T-cell (primary cell): ENCODE data around the gene SLC15A2. TPM values are rescaled to one million over a fixed set of nuclear protein-coding genes. Genes with fewer than 3 reads are reported as not detected.

ENCODE experiments used
- ATAC-seq, 4 experiments: fragments of 200-7000 bp in 3 of 4; fragments of 150-1000 bp in 1 of 4; cut with Tn5 transposase; replicated peaks in 1 of 4; 1 replicate in 3 of 4; 2 replicates in 1 of 4; pipeline ENCODE4 v1.10.0; 2021; ENCODE audit warnings: moderate library complexity in 3 of 4, mild to moderate bottlenecking in 2 of 4, moderate number of reproducible peaks in 1 of 4
- CTCF ChIA-PET, 2 donors: fragments of 300-600 bp; sonication (Branson Sonifier 250); formaldehyde crosslinking; loops; one replicate each; lab custom pipeline; 2022; ENCODE audit warnings: antibody characterized with exemption in 2 of 2; lab: Charles Lee
- POLR2A ChIA-PET, 2 donors: fragments of 300-600 bp; sonication (Branson Sonifier 250); formaldehyde crosslinking; loops; one replicate each; lab custom pipeline; 2022; ENCODE audit warnings: antibody characterized with exemption in 2 of 2; lab: Charles Lee
- DNase-seq, 35 experiments: peaks; one replicate each; pipeline versions ENCODE4 v3.0.0 to v3.0.0-alpha.2; 2013 to 2023
- H3K27ac ChIP-seq: one replicate; pipeline ENCODE4 v1.5.1; 2013; ENCODE audit warnings: low read length
- H3K27me3 ChIP-seq, 2 experiments: replicated peaks in 1 of 2; 1 replicate in 1 of 2; 2 replicates in 1 of 2; pipeline versions ENCODE4 v1.6.1 to v1.7.0; 2013; ENCODE audit warnings: low read length in 1 of 2, mixed read lengths in 1 of 2; ENCODE audit not compliant: control insufficient read depth in 2 of 2, insufficient read depth in 2 of 2; ENCODE audit errors: extremely low read depth in 1 of 2
- H3K36me3 ChIP-seq, 2 donors: 1 replicate in 1 of 2; 2 replicates in 1 of 2; pipeline versions ENCODE4 v1.6.1 to v1.7.0; 2013; ENCODE audit warnings: low read length in 1 of 2; ENCODE audit not compliant: control insufficient read depth in 2 of 2, insufficient read depth in 1 of 2; ENCODE audit errors: extremely low read depth in 1 of 2
- H3K4me1 ChIP-seq, 2 experiments: 1 replicate in 1 of 2; 2 replicates in 1 of 2; pipeline versions ENCODE4 v1.6.1 to v1.7.0; 2013; ENCODE audit warnings: low read length in 2 of 2, mixed read lengths in 1 of 2; ENCODE audit not compliant: insufficient read depth in 2 of 2, control insufficient read depth in 1 of 2; ENCODE audit errors: extremely low read depth in 1 of 2
- H3K4me3 ChIP-seq, 2 donors: 1 replicate in 1 of 2; 2 replicates in 1 of 2; pipeline versions ENCODE4 v1.5.1 to v1.7.0; 2013; ENCODE audit warnings: mild to moderate bottlenecking in 2 of 2, low read length in 1 of 2, moderate library complexity in 1 of 2; ENCODE audit not compliant: control insufficient read depth in 1 of 2; ENCODE audit errors: extremely low read depth in 1 of 2
- H3K9me3 ChIP-seq: 2 replicates; pipeline ENCODE4 v1.7.0; 2013
- H3K27ac Mint-ChIP-seq, 2 donors: one replicate each; pipeline ENCODE4 v1.8.0; 2020 to 2021; ENCODE audit warnings: mild to moderate bottlenecking in 2 of 2, mixed read lengths in 2 of 2
- H3K27me3 Mint-ChIP-seq, 2 donors: one replicate each; pipeline ENCODE4 v1.8.0; 2021 to 2022; ENCODE audit warnings: mixed read lengths in 2 of 2
- H3K36me3 Mint-ChIP-seq: one replicate; pipeline ENCODE4 v1.8.0; 2021; ENCODE audit warnings: mixed read lengths
- H3K4me1 Mint-ChIP-seq, 3 donors: one replicate each; pipeline ENCODE4 v1.8.0; 2020 to 2022; ENCODE audit warnings: mixed read lengths in 3 of 3, mild to moderate bottlenecking in 1 of 3
- H3K4me3 Mint-ChIP-seq, 3 donors: one replicate each; pipeline ENCODE4 v1.8.0; 2020 to 2022; ENCODE audit warnings: mild to moderate bottlenecking in 3 of 3, mixed read lengths in 3 of 3, moderate library complexity in 3 of 3
- H3K9me3 Mint-ChIP-seq, 3 donors: one replicate each; pipeline ENCODE4 v1.8.0; 2020 to 2022; ENCODE audit warnings: mixed read lengths in 3 of 3
- WGBS: methylation state at CpG from one replicate; pipeline ENCODE4 v1.1.5; 2013; ENCODE audit warnings: missing lambda C conversion rate; ENCODE audit not compliant: insufficient coverage; 5-methylcytosine and 5-hydroxymethylcytosine counted together
- total RNA-seq, 35 experiments: library from RNA in 6 of 35; stranded (reverse) in 6 of 35; fragments of 120-200 nt in 1 of 35; gene quantifications; one replicate each; pipeline versions ENCODE4 v1.2.1 to v1.2.4 and lab custom pipeline; 2013 to 2026

The SLC15A2 gene
- total RNA-seq, 5 donors from 2014 or later (not counting 1 experiment from before 2014, with no cell fraction given), result 1.6 to 3.0 (median 1.8) TPM

DNA sequence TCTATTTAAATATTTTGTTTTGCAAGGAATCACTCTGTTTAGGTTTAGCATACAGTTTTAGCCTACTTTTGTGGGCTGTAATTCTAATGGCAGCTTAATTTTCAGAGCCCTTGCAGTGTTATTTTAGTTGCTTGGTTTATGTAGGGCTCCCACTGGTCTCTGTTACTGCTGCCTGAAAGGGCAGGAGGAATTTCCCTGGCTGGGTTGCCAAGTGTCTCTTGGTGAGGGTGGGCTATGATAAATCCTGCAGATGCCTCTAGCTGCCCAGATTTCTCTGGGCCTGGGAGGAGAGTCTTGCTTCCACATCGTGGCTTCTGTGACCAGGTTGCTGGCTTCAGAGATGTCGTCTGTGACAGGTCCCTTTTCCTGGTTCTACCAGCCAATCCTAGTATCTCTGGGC is 91.6 kb downstream of the SLC15A2 start:
- peaks cover 15 to 19% (median 16%) of the 10 kb centered on the region in 3 donors for H3K9me3 Mint-ChIP-seq
- no peaks in the 10 kb centered on the region for H3K36me3 ChIP-seq
- ChIA-PET CTCF (no interaction called here), POLR2A (no interaction called here)
- peaks cover 0 to 11% of the 10 kb centered on the region in 2 donors for H3K27me3 Mint-ChIP-seq
- no peaks in the 10 kb centered on the region for H3K4me1 Mint-ChIP-seq
- H3K9me3 ChIP-seq, result no peaks in the 10 kb centered on the region
- H3K4me3 Mint-ChIP-seq, result no peak overlapping the region
- no peaks in the 10 kb centered on the region for H3K27me3 ChIP-seq
- H3K4me1 ChIP-seq, result no peaks in the 10 kb centered on the region
- peaks cover 2% of the 10 kb centered on the region for H3K36me3 Mint-ChIP-seq
- DNase-seq (no peak), ATAC-seq (no peak)
- no peak overlapping the region for H3K27ac Mint-ChIP-seq
- 86% methylated on average over 1 of the region's 2 CpGs for WGBS
- H3K4me3 ChIP-seq, result no peak overlapping the region
- H3K27ac ChIP-seq, result no peak overlapping the region

DNA sequence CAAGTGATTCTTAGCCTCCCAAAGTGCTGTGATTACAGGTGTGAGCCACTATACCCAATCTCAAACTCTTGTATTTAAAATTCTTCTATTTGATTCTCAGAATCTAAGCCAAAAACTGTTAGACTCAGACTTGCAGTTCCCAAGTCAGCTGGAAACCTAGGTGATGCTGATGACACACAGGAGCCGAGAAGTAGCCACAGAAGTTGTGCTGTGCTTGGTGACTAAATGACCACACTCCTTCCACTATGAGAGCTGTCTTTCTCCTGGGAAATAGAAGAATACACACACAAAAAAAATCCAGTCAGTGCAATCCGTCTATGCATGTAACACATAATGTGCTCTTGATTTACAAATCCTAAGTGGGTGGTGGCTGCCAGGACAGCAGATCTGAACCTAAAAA is 93.9 kb downstream of the SLC15A2 start:
- Mint-ChIP-seq H3K4me3 (no peak overlapping the region), H3K4me1 (no peaks in the 10 kb centered on the region), H3K9me3 (peaks cover 14 to 16% (median 16%) of the 10 kb centered on the region in 3 donors), H3K27me3 (peaks cover 0 to 11% of the 10 kb centered on the region in 2 donors), H3K27ac (no peak overlapping the region), H3K36me3 (peaks cover 2% of the 10 kb centered on the region)
- H3K27me3 ChIP-seq, result no peaks in the 10 kb centered on the region
- CTCF ChIA-PET, result no interaction called here
- no peaks in the 10 kb centered on the region for H3K9me3 ChIP-seq
- DNase-seq (no peak), ATAC-seq (no peak)
- WGBS, result 82% methylated on average over 2 of the region's 2 CpGs
- H3K4me1 ChIP-seq, result no peaks in the 10 kb centered on the region
- POLR2A ChIA-PET, result no interaction called here
- H3K27ac ChIP-seq, result no peak overlapping the region
- no peak overlapping the region for H3K4me3 ChIP-seq
- H3K36me3 ChIP-seq, result no peaks in the 10 kb centered on the region

DNA sequence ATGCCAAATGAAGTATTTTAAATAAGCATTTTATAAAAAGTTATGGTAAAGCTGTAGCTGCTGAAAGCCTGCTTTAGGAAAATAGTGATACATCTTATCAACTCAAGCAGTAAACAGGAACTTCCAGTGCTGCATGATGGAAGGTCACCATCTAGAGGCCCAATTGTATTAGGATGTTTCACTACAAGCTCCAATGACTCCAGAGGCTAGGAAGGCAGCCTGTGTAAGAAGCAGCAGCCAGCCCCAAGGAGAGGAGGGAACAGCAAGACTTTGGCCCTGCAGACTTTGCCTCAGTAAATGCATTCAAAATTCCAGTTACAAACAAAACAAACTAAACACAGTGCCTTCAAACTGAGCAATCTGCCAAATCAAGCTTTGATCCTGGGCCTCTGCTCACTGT is 95.7 kb downstream of the SLC15A2 start:
- Histone ChIP-seq H3K4me3 (no peak overlapping the region), H3K27me3 (no peaks in the 10 kb centered on the region), H3K9me3 (no peaks in the 10 kb centered on the region), H3K27ac (no peak overlapping the region), H3K4me1 (no peaks in the 10 kb centered on the region), H3K36me3 (no peaks in the 10 kb centered on the region)
- DNase-seq, result no peak
- no peak overlapping the region for H3K4me3 Mint-ChIP-seq
- H3K4me1 Mint-ChIP-seq, result peaks cover 0 to 3% (median 0%) of the 10 kb centered on the region in 3 donors
- ATAC-seq, result no peak
- H3K36me3 Mint-ChIP-seq, result no peaks in the 10 kb centered on the region
- H3K9me3 Mint-ChIP-seq, result peaks cover 0 to 3% (median 3%) of the 10 kb centered on the region in 3 donors
- no peak overlapping the region for H3K27ac Mint-ChIP-seq
- H3K27me3 Mint-ChIP-seq, result peaks cover 0 to 11% of the 10 kb centered on the region in 2 donors
- CTCF ChIA-PET, result no interaction called here
- POLR2A ChIA-PET, result interaction anchor here in 1 of 2 donors (0.7 kb wide), 1 partner anchor 28 kb away, joined by 4 read pairs; no protein-coding TSS in a partner anchor

DNA sequence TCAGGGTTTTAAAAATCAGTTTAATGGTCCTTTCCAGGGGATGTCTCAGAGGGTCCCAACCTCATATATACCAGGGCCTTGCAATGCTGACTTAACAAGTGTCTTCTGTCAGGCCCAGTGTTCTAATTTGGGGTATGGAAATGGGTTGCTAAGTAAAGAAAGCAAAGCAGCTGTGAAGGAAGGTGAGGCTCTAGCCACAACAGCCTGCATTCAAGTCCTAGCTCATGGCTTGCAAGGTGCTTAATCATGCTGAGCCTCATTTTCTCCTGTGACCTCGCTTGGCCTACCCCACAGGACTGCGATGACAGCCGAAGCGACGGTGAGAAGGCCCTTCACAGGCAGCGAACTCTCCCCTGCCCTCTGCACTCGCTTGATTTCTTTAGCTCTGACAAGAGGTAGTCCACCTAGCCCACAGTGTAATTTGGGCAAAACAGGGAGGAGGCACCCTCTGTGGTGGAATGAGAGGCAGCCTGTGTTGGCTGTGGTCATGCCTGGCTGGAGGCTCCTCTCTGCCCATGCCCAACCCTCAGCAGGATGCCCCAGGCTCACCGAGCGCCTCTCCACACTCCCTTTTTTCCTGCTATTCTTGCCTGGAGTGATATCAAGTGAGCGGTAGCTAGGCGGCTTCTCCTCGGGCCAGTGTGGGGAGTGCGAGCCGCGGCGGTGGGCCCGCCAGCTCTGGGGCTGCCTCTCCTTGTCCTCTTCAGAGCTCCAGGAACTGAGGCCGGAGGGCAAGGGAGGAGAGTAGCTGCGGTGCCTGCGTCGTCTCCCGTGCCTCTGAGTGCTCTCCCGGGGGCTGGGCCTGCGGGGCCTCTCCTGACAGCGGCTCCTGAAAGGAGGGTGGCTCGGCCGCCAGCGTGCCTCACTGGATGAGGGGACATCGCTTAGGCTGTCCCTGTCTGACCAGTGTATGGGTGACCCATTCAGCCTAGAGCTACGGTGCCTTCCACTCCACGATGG is 98.7 kb downstream of the SLC15A2 start:
- ChIA-PET POLR2A (no interaction called here), CTCF (no interaction called here)
- H3K27ac ChIP-seq, result no peak overlapping the region
- no peaks in the 10 kb centered on the region for H3K9me3 ChIP-seq
- Mint-ChIP-seq H3K27me3 (peaks cover 0 to 8% of the 10 kb centered on the region in 2 donors), H3K9me3 (no peaks in the 10 kb centered on the region), H3K36me3 (no peaks in the 10 kb centered on the region), H3K4me3 (no peak overlapping the region), H3K4me1 (peaks cover 4 to 16% (median 8%) of the 10 kb centered on the region in 3 donors), H3K27ac (no peak overlapping the region)
- no peak overlapping the region for H3K4me3 ChIP-seq
- no peaks in the 10 kb centered on the region for H3K27me3 ChIP-seq
- no peak for DNase-seq
- peaks cover 0 to 7% of the 10 kb centered on the region in 2 experiments for H3K4me1 ChIP-seq
- WGBS, result 93% methylated on average over 23 of the region's 31 CpGs
- ATAC-seq, result no peak
- H3K36me3 ChIP-seq, result no peaks in the 10 kb centered on the region

Other genes with a start within 250 kb of the SLC15A2 start
- 100 to 1,000 TPM; 280 to 329 (median 321) TPM for gene HCLS1, start 233.5 kb upstream of the SLC15A2 start, total RNA-seq
- gene GOLGB1, start 144.7 kb upstream of the SLC15A2 start, total RNA-seq, result 10 to 100 TPM; 33.5 to 47.0 (median 40.1) TPM
- 10 to 100 TPM; 24.9 to 44.5 (median 25.9) TPM for gene IQCB1, start 59.3 kb upstream of the SLC15A2 start, total RNA-seq
- 1 to 10 TPM; 4.4 to 9.2 (median 5.4) TPM for gene EAF2, start 59.2 kb upstream of the SLC15A2 start, total RNA-seq
- under 1 TPM in 2 of 5 donors, not detected in 3; 0.16 TPM for gene ILDR1, start 127.8 kb downstream of the SLC15A2 start, total RNA-seq
- 1 to 10 TPM in 1 of 5 donors, under 1 TPM in 3, not detected in 1; 0.23 to 1.2 (median 0.52) TPM for gene CD86, start 161.0 kb downstream of the SLC15A2 start, total RNA-seq